Neuronal stem cell (in vitro differentiated cells): Measurements from ENCODE around the gene CEL.
A peak's percentile ranks its signal among the peaks of the same experiment; 100 is the strongest.

Experiments
- DNase-seq: peaks from one replicate; pipeline ENCODE4 v3.0.0-alpha.2; 2013; ENCODE audit warnings: low spot score
- H2AFZ ChIP-seq: one replicate; pipeline ENCODE4 v1.6.1; 2013; ENCODE audit warnings: mild to moderate bottlenecking, low read length, inconsistent platforms
- H2AK5ac ChIP-seq: 2 replicates; pipeline ENCODE4 v1.6.1; 2013; ENCODE audit warnings: low read depth, mild to moderate bottlenecking, inconsistent platforms, low read length, moderate library complexity, mixed read lengths
- H2BK120ac ChIP-seq: 2 replicates; pipeline ENCODE4 v1.6.1; 2013; ENCODE audit warnings: low read depth, mild to moderate bottlenecking, inconsistent platforms, low read length, moderate library complexity, mixed read lengths
- H2BK12ac ChIP-seq: one replicate; pipeline ENCODE4 v1.6.1; 2013; ENCODE audit warnings: low read length, inconsistent platforms
- H2BK15ac ChIP-seq: 2 replicates; pipeline ENCODE4 v1.6.1; 2013; ENCODE audit warnings: mild to moderate bottlenecking, low read length, inconsistent platforms, mixed read lengths
- H2BK5ac ChIP-seq: one replicate; pipeline ENCODE4 v1.6.1; 2013; ENCODE audit warnings: inconsistent platforms, mild to moderate bottlenecking, low read length, moderate library complexity
- H3K14ac ChIP-seq: one replicate; pipeline ENCODE4 v1.6.1; 2013; ENCODE audit warnings: low read length, inconsistent platforms
- H3K18ac ChIP-seq: 2 replicates; pipeline ENCODE4 v1.6.1; 2013; ENCODE audit warnings: low read length, inconsistent platforms
- H3K23ac ChIP-seq: 2 replicates; pipeline ENCODE4 v1.6.1; 2013; ENCODE audit warnings: low read depth, mild to moderate bottlenecking, mixed read lengths, low read length, inconsistent platforms; ENCODE audit not compliant: poor library complexity
- H3K27ac ChIP-seq: replicated peaks from 3 replicates; pipeline ENCODE4 v1.5.1; 2013; ENCODE audit warnings: low read length, inconsistent platforms
- H3K27me3 ChIP-seq, 3 experiments: 2 replicates each; pipeline ENCODE4 v1.6.1; 2013; ENCODE audit warnings: low read length in 3 of 3, mild to moderate bottlenecking in 2 of 3, inconsistent platforms in 1 of 3, low read depth in 1 of 3, mixed read lengths in 1 of 3, moderate library complexity in 1 of 3; ENCODE audit not compliant: control insufficient read depth in 3 of 3, insufficient read depth in 3 of 3
- H3K36me3 ChIP-seq, 2 donors: replicated peaks in 1 of 2; 2 replicates each; pipeline ENCODE4 v1.6.1; 2013; ENCODE audit warnings: low read length in 2 of 2; ENCODE audit not compliant: control insufficient read depth in 2 of 2, insufficient read depth in 2 of 2
- H3K4ac ChIP-seq: 2 replicates; pipeline ENCODE4 v1.6.1; 2013; ENCODE audit warnings: inconsistent platforms, mild to moderate bottlenecking, low read length, moderate library complexity
- H3K4me1 ChIP-seq, 2 donors: 1 replicate in 1 of 2; 2 replicates in 1 of 2; pipeline ENCODE4 v1.6.1; 2013; ENCODE audit warnings: low read length in 2 of 2, low read depth in 1 of 2; ENCODE audit not compliant: control insufficient read depth in 2 of 2, insufficient read depth in 1 of 2
- H3K4me2 ChIP-seq: one replicate; pipeline ENCODE4 v1.6.1; 2013; ENCODE audit warnings: mild to moderate bottlenecking, low read length, inconsistent platforms; ENCODE audit not compliant: insufficient read depth, poor library complexity, severe bottlenecking
- H3K4me3 ChIP-seq, 2 donors: 2 replicates each; pipeline ENCODE4 v1.5.1; 2013; ENCODE audit warnings: low read length in 2 of 2, mild to moderate bottlenecking in 2 of 2, inconsistent platforms in 1 of 2, moderate library complexity in 1 of 2
- H3K79me1 ChIP-seq: one replicate; pipeline ENCODE4 v1.6.1; 2013; ENCODE audit warnings: low read depth, mild to moderate bottlenecking, inconsistent platforms, low read length, moderate library complexity
- H3K9ac ChIP-seq: one replicate; pipeline ENCODE4 v1.6.1; 2013; ENCODE audit warnings: mild to moderate bottlenecking, low read depth, low read length, inconsistent platforms; ENCODE audit not compliant: poor library complexity
- H3K9me3 ChIP-seq, 2 donors: replicated peaks in 1 of 2; 2 replicates each; pipeline versions ENCODE3 to v1.6.1; 2013; ENCODE audit warnings: low read length in 2 of 2, mild to moderate bottlenecking in 2 of 2, inconsistent platforms in 1 of 2, low read depth in 1 of 2, mixed read lengths in 1 of 2, moderate library complexity in 1 of 2; ENCODE audit not compliant: control insufficient read depth in 2 of 2, insufficient read depth in 1 of 2
- H4K8ac ChIP-seq: one replicate; pipeline ENCODE4 v1.6.1; 2013; ENCODE audit warnings: low read depth, mild to moderate bottlenecking, inconsistent platforms, low read length, moderate library complexity
- H4K91ac ChIP-seq: one replicate; pipeline ENCODE4 v1.6.1; 2013; ENCODE audit warnings: low read length, low read depth, mild to moderate bottlenecking, inconsistent platforms; ENCODE audit not compliant: poor library complexity
- WGBS, 2 donors: extraction: QIAGEN DNeasy Blood & Tissue Kit; methylation state at CpG; one replicate each; pipeline ENCODE4 v1.1.7; 2013; ENCODE audit warnings: missing lambda C conversion rate in 2 of 2, mixed read lengths in 1 of 2; ENCODE audit not compliant: insufficient read length in 2 of 2, insufficient replicate concordance in 1 of 2; ENCODE audit errors: extremely low coverage in 2 of 2; 5-methylcytosine and 5-hydroxymethylcytosine counted together

The CEL gene

DNA sequence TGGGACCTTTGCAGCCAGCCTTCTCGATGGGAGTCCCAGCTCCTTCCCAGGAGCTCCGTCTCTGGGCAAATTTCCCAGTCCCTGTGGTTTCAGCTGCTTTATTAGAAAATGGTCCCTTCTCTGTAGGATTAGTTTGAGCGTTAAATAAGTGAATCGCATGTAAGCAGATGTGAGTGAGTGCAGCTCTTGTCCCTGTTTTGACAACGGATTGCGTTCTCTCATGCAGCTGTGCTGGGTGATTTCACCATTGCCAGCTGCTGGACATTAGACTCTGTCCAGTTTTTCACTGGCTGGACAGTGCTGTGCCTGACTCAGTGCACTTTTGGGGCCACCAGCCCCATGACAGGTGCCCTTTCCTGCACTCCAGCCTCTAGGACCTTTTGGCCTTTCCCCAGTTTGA is 11.6 kb upstream of the CEL start:
- no CpG with 5 or more reads among the region's 6 CpGs for WGBS, 2 donors
- no peak overlapping the region for H4K91ac ChIP-seq
- H3K79me1 ChIP-seq, result peaks cover 7% of the 10 kb centered on the region
- H2AK5ac ChIP-seq, result no peak overlapping the region
- H2BK15ac ChIP-seq, result no peak overlapping the region
- H3K18ac ChIP-seq, result no peak overlapping the region
- no peaks in the 10 kb centered on the region for H3K4me1 ChIP-seq
- H3K4ac ChIP-seq, result no peak overlapping the region
- no peak overlapping the region for H2BK5ac ChIP-seq
- H3K14ac ChIP-seq, result no peak overlapping the region
- H2AFZ ChIP-seq, result no peak overlapping the region
- H3K36me3 ChIP-seq, result peaks cover 65 to 97% of the 10 kb centered on the region in 2 donors
- no peak overlapping the region for H2BK120ac ChIP-seq
- no peaks in the 10 kb centered on the region for H3K9me3 ChIP-seq
- no peak overlapping the region for H3K9ac ChIP-seq
- no peak overlapping the region for H3K27ac ChIP-seq
- H3K23ac ChIP-seq, result no peak overlapping the region
- H3K4me3 ChIP-seq, result no peak overlapping the region
- no peak for DNase-seq
- no peak overlapping the region for H4K8ac ChIP-seq
- no peaks in the 10 kb centered on the region for H3K27me3 ChIP-seq
- H2BK12ac ChIP-seq, result no peak overlapping the region
- H3K4me2 ChIP-seq, result no peak overlapping the region

DNA sequence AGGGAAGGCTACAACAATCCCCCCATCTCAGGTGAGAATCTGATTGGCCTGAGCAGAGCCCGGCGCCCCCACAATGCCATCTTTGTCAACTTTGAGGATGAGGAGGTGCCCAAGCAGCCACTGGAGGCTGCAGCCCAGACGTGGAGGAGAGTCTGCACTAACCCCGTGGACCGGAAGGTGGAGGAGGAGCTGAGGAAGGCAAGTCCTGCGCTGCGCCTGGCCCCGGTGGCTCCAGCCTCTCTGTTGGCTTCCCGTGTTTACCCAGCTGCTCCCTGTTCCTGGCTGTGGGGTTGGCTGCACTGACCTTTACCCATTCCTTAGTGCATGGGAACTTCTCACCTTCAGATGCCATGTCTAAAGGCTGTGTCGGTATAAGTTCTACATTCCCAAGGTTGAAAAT is 11.0 kb upstream of the CEL start:
- Histone ChIP-seq H4K91ac (no peak overlapping the region), H3K14ac (no peak overlapping the region), H3K9ac (no peak overlapping the region), H3K9me3 (no peaks in the 10 kb centered on the region), H3K4me3 (no peak overlapping the region), H3K4me1 (no peaks in the 10 kb centered on the region), H3K4ac (no peak overlapping the region), H4K8ac (peak overlapping the region; percentile 23), H3K27me3 (no peaks in the 10 kb centered on the region), H2AK5ac (no peak overlapping the region), H3K23ac (no peak overlapping the region), H2BK120ac (peak overlapping the region; percentile 68), H2BK5ac (no peak overlapping the region), H3K4me2 (no peak overlapping the region), H3K79me1 (peaks cover 7% of the 10 kb centered on the region), H3K27ac (no peak overlapping the region), H3K36me3 (peaks cover 64 to 97% of the 10 kb centered on the region in 2 donors), H2AFZ (no peak overlapping the region), H3K18ac (no peak overlapping the region), H2BK15ac (no peak overlapping the region), H2BK12ac (no peak overlapping the region)
- no CpG with 5 or more reads among the region's 10 CpGs for WGBS, 2 donors
- no peak for DNase-seq

DNA sequence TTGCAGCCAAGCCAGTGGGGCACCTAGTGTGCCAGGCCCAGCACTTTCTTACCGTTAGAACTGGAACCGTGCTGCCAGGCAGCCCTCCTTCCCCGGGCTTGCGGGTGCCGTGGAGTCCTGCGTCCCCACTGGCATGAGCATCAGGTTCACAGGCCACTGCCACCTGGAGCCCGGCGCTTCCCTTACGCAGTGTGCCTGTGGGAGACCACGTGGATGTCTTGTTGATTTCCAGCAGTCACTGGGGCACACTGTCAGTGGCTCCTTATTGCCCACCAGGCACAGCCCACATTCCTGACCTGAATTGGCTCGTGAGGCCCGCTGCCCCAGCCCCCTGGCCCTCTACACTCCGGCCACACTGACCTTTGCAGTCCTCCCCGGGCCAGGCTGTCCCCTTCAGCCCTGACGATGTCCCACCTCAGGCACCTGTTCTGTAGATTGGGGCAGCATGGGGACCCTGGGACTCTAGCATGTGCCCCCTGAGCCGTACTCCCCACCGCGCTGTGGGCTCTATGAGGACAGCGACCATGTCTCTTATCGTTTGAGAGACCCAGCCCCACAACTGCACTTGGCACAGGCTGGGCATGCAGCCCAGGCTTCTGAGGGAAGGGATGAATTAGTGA is 10.4 kb upstream of the CEL start:
- no peak overlapping the region for H2BK12ac ChIP-seq
- H2BK120ac ChIP-seq, result no peak overlapping the region
- no peak overlapping the region for H4K8ac ChIP-seq
- H3K27me3 ChIP-seq, result no peaks in the 10 kb centered on the region
- no peaks in the 10 kb centered on the region for H3K4me1 ChIP-seq
- H3K23ac ChIP-seq, result no peak overlapping the region
- no peak overlapping the region for H3K4ac ChIP-seq
- WGBS, 2 donors, result no CpG with 5 or more reads among the region's 20 CpGs
- H2AFZ ChIP-seq, result no peak overlapping the region
- H2AK5ac ChIP-seq, result no peak overlapping the region
- peaks cover 7% of the 10 kb centered on the region for H3K79me1 ChIP-seq
- peaks cover 66 to 97% of the 10 kb centered on the region in 2 donors for H3K36me3 ChIP-seq
- no peaks in the 10 kb centered on the region for H3K9me3 ChIP-seq
- no peak overlapping the region for H2BK15ac ChIP-seq
- no peak overlapping the region for H2BK5ac ChIP-seq
- H3K4me2 ChIP-seq, result no peak overlapping the region
- no peak overlapping the region for H3K14ac ChIP-seq
- no peak overlapping the region for H4K91ac ChIP-seq
- no peak overlapping the region for H3K9ac ChIP-seq
- peak overlapping the region in 1 of 2 donors; percentile 50 for H3K4me3 ChIP-seq
- H3K18ac ChIP-seq, result no peak overlapping the region
- no peak for DNase-seq
- H3K27ac ChIP-seq, result no peak overlapping the region

DNA sequence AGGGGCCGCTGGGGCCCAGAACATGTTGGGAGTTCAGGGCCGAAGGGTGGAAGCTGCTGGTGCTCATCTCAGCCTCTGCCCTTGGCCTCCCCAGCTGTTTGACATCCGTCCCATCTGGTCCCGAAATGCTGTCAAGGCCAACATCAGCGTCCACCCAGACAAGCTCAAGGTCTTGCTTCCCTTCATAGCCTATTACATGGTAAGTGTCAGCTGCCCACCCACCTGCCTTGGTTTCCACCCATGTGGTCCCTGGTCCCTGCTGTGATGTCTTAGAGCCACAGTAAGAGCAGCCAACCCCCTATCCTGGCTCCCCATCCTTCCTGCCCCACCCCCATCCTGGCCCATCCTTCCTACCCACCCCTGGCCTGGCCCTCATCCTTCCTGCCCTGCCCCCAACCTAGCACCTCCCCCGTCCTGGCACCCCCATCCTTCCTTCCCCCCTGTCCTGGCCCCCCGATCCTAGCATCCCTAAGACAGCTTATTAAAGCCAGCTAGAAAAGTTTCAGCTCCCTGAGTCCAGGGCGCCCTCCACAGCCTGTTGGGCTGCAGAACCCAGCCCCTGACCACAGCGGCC is 9.7 kb upstream of the CEL start:
- Histone ChIP-seq H4K8ac (peak overlapping the region; percentile 32), H3K9me3 (no peaks in the 10 kb centered on the region), H3K79me1 (peaks cover 7% of the 10 kb centered on the region), H3K9ac (no peak overlapping the region), H3K18ac (no peak overlapping the region), H3K27me3 (no peaks in the 10 kb centered on the region), H2BK12ac (no peak overlapping the region), H3K27ac (no peak overlapping the region), H2AFZ (no peak overlapping the region), H2AK5ac (no peak overlapping the region), H3K14ac (no peak overlapping the region), H2BK15ac (no peak overlapping the region), H3K4me3 (peak overlapping the region in 1 of 2 donors; percentile 50), H3K4me1 (no peaks in the 10 kb centered on the region), H3K36me3 (peaks cover 65 to 97% of the 10 kb centered on the region in 2 donors), H3K23ac (no peak overlapping the region), H4K91ac (no peak overlapping the region), H2BK5ac (no peak overlapping the region), H3K4me2 (no peak overlapping the region), H2BK120ac (no peak overlapping the region), H3K4ac (no peak overlapping the region)
- no peak for DNase-seq
- WGBS, 2 donors, result no CpG with 5 or more reads among the region's 9 CpGs
